ENCODE measurements around the gene KLHL17.

KLHL17 gene

GRCh38 chr1:960363-961131, at the start of gene KLHL17:
Gene KLHL17 (plus strand): TSS chr1:960584. CDS start chr1:960694, 110 bp downstream.
- DNase-seq (ENCODE audit: low read depth): peak; percentile 64

GRCh38 chr1:910881-911721, 49.3 kb upstream of the KLHL17 start:
- DNase-seq (ENCODE audit: low read depth): no peak

- DNase-seq (ENCODE audit: low read depth): no peak
Observed at GRCh38 chr1:911875-912739, 48.3 kb upstream of the KLHL17 start.

GRCh38 chr1:912740-913301, 47.6 kb upstream of the KLHL17 start:
- no peak for DNase-seq (ENCODE audit: low read depth)

GRCh38 chr1:913491-914130, 46.8 kb upstream of the KLHL17 start:
- DNase-seq (ENCODE audit: low read depth): no peak

- no peak for DNase-seq (ENCODE audit: low read depth)
Observed at GRCh38 chr1:914131-914890, 46.1 kb upstream of the KLHL17 start.

GRCh38 chr1:914891-915280, 45.5 kb upstream of the KLHL17 start:
- no peak for DNase-seq (ENCODE audit: low read depth)

- no peak for DNase-seq (ENCODE audit: low read depth)
Observed at GRCh38 chr1:915295-916172, 44.9 kb upstream of the KLHL17 start.

- no peak for DNase-seq (ENCODE audit: low read depth)
Observed at GRCh38 chr1:916173-917075, 44.0 kb upstream of the KLHL17 start.

GRCh38 chr1:917076-917459, 43.3 kb upstream of the KLHL17 start:
- no peak for DNase-seq (ENCODE audit: low read depth)

GRCh38 chr1:917466-918091, 42.8 kb upstream of the KLHL17 start:
- no peak for DNase-seq (ENCODE audit: low read depth)

GRCh38 chr1:918353-918752, 42.0 kb upstream of the KLHL17 start:
- no peak for DNase-seq (ENCODE audit: low read depth)

GRCh38 chr1:918843-919242, 41.5 kb upstream of the KLHL17 start:
- no peak for DNase-seq (ENCODE audit: low read depth)

GRCh38 chr1:919271-919872, 41.0 kb upstream of the KLHL17 start:
- DNase-seq (ENCODE audit: low read depth): no peak

- DNase-seq (ENCODE audit: low read depth): no peak
Observed at GRCh38 chr1:920010-920409, 40.4 kb upstream of the KLHL17 start.

GRCh38 chr1:920521-920920, 39.9 kb upstream of the KLHL17 start:
- DNase-seq (ENCODE audit: low read depth): no peak

GRCh38 chr1:921011-921837, 39.2 kb upstream of the KLHL17 start:
- no peak for DNase-seq (ENCODE audit: low read depth)

Data from T-helper 22 cell (primary cell).